Measurements from ENCODE around the gene CISD2.

Gene CISD2

GRCh38 chr4:102832667-102833066 lies 36.1 kb upstream of the CISD2 start:
- TF ChIP-seq, protein P1, sequence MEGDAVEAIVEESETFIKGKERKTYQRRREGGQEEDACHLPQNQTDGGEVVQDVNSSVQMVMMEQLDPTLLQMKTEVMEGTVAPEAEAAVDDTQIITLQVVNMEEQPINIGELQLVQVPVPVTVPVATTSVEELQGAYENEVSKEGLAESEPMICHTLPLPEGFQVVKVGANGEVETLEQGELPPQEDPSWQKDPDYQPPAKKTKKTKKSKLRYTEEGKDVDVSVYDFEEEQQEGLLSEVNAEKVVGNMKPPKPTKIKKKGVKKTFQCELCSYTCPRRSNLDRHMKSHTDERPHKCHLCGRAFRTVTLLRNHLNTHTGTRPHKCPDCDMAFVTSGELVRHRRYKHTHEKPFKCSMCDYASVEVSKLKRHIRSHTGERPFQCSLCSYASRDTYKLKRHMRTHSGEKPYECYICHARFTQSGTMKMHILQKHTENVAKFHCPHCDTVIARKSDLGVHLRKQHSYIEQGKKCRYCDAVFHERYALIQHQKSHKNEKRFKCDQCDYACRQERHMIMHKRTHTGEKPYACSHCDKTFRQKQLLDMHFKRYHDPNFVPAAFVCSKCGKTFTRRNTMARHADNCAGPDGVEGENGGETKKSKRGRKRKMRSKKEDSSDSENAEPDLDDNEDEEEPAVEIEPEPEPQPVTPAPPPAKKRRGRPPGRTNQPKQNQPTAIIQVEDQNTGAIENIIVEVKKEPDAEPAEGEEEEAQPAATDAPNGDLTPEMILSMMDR (conservative IDR thresholded peaks at IDR 0.05; ENCODE audit: low read depth, low read length): no peak
- H3K4me3 ChIP-seq (ENCODE audit: low read length): no peak overlapping the region
- DNase-seq (ENCODE audit: low read depth): no peak

- TF ChIP-seq, protein P1 (conservative IDR thresholded peaks at IDR 0.05; ENCODE audit: low read depth, low read length): no peak
- no peak for DNase-seq (ENCODE audit: low read depth)
- H3K4me3 ChIP-seq (ENCODE audit: low read length): no peak overlapping the region
Measured at GRCh38 chr4:102836596-102836995, 32.2 kb upstream of the CISD2 start.

DNA sequence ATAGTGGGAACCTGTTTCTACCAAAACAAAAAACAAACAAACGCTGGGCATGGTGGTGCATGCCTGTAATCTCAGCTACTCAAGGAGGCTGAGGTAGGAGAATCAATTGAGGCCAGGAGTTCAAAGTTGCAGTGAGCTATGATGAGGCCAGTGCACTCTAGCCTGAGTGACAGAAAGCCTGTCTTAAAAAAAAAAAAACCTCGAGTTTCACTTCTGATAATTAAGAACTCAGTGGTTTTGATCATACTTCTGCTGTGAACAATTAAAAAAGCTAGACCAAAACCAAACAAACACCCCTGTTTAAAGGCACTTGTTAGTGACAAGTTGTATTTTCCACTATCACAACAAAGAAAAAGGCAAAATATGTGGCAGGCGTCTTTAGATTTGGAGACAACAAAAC lies 26.4 kb upstream of the CISD2 start:
- TF ChIP-seq, protein P1 (conservative IDR thresholded peaks at IDR 0.05; ENCODE audit: low read depth, low read length): no peak
- DNase-seq (ENCODE audit: low read depth): no peak
- H3K4me3 ChIP-seq (ENCODE audit: low read length): no peak overlapping the region

- no peak for DNase-seq (ENCODE audit: low read depth)
- TF ChIP-seq, protein P1 (conservative IDR thresholded peaks at IDR 0.05; ENCODE audit: low read depth, low read length): no peak
Measured at GRCh38 chr4:102843273-102843672, 25.5 kb upstream of the CISD2 start.

GRCh38 chr4:102843938-102844337 lies 24.9 kb upstream of the CISD2 start:
- H3K4me3 ChIP-seq (ENCODE audit: low read length): no peak overlapping the region
- DNase-seq (ENCODE audit: low read depth): no peak
- TF ChIP-seq, protein P1 (conservative IDR thresholded peaks at IDR 0.05; ENCODE audit: low read depth, low read length): no peak

More at GRCh38 chr4:102843273-102843672, 25.5 kb upstream of the CISD2 start:
- no peak overlapping the region for H3K4me3 ChIP-seq (ENCODE audit: low read length)

- TF ChIP-seq, protein P1 (conservative IDR thresholded peaks at IDR 0.05; ENCODE audit: low read depth, low read length): no peak
- no peak for DNase-seq (ENCODE audit: low read depth)
- H3K4me3 ChIP-seq (ENCODE audit: low read length): no peak overlapping the region
Measured at GRCh38 chr4:102847687-102848086, 21.1 kb upstream of the CISD2 start.

DNA sequence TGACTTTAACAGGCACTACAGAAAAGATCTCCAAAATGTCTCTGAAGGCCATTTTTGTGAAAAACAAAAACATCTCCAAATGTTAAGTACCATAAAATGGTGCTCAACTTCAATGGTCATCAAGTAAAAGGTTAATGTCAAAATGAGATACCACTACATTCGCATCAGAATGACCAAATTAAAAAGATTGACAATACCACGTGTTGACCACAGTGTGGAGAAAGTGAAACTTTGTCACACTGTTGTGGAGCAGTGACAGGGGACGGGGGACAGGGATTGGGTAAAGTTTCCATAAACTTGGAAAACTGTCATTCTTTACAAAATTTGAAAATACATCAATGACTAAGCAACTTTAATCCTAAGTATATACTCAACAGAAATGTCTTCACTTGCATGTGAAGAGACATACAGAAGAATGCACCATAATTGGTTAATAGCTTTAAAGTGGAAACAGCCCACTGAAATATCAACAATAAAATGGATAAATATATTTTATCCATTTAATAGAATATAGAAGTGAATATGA lies 19.1 kb upstream of the CISD2 start:
- TF ChIP-seq, protein P1 (conservative IDR thresholded peaks at IDR 0.05; ENCODE audit: low read depth, low read length): no peak
- no peak overlapping the region for H3K4me3 ChIP-seq (ENCODE audit: low read length)
- no peak for DNase-seq (ENCODE audit: low read depth)
